Stimulated activated CD4-positive, alpha-beta T cell treated with anti-CD3 and anti-CD28 coated beads, Interleukin-1b, Interleukin-23, amount 100 ng/mL, for 24 hours (primary cell): Measurements from ENCODE around the gene CHCHD6.

Source experiments
- DNase-seq, 4 experiments: peaks; one replicate each; pipeline ENCODE4 v3.0.0-alpha.2; 2020; ENCODE audit warnings: low read depth in 4 of 4, low spot score in 1 of 4

The CHCHD6 gene

DNA sequence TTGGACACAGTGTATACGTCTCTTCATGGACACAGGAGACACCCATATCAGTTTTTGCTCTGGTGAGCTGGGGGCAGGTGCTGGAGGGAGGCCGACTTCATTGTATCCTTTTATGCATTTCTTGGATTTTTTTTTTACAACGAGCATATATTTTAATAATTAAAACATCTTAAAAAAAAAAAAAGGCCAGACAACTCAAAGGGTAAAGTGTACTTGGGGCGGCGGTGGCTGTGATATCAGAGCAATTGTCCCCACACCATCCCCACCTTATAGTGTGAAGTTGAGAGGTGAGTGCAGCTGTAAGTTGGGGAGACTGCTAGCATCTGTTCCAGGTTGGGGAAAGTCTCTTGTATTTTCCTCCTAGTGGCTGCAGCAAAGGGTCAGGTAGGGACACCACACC, 266.9 kb downstream of the CHCHD6 start:
- no peak for DNase-seq

DNA sequence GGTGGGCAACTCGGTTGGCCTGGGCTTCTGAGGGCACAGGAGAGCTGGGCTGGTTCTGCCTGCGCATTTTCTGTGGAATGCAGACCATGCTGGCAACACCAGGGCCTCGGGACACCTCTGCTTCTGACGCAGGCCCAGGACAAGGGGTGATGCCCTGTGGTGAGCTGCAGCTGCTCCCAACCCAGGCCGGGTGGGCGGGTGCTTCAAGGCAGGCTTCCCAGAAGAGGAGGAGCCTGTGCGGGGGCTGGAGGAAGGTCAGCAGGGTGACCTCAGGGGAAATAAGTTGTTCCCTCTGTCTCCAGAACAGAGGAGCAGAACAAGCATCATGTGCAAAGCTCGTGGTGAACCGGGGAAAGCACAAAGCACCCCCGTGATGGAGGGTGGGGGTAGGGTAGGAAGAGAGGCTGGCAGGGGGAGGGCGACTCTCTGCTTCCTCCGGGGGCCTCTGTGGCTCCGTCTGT, 267.9 kb downstream of the CHCHD6 start:
- no peak for DNase-seq

DNA sequence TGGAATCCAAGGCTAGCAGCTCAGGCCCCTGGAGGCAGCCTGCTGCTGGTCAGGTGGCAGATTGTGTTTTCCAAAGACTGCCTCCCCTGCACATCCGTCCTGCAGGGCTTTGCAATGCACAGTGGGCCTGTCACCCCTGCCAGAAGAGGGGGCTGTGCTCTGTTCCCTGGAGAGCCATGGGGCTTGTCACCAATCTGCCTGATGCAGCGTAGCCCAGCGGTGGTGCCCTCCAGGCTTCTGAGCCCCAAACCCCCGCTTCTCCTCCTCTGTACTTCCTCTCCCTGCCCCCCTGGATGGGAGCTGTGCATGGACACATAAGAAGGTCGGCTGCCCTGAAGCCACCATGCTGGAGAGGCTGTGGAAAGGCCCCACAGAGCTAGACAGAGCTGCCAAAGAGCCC, 268.8 kb downstream of the CHCHD6 start:
- DNase-seq = no peak

DNA sequence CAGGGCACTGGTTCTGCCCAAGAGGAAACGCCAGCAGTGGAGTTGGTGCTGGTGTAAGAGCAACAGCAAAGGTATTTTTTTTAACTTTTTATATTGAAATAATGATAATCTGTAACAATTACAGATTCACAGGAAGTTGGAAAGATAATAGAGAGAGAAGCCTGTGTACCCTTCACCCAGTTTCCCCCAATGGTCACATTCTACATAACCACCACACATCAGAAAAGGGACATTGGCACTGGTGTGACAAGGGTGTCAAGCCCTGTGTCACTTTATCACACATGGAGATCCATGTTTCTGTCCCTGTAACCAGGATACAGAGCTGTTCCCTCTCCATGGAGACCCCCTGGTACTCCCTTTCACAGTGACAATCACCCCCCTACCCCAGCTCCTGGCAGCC, 269.8 kb downstream of the CHCHD6 start:
- DNase-seq = no peak

DNA sequence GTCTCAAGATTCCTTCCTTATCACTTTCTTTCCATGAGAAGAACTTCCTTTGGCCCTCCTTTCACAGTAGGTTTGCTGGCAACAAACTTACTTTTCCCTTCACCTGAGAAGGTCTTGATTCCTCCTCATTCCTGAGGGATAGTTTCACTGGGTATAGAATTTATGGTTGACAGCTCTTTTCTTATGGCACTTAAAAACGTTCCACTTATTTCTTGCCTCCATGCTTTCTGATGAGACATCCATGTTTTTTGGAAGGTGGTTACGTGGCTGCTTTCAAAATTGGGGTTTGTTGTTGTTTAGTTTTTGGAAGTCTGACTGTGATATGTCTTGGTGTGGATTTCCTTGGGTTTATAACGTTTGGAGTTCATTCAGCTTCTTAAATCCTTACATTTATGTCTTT, 270.7 kb downstream of the CHCHD6 start:
- no peak for DNase-seq

GRCh38 chr3:126976906-126977305, 272.9 kb downstream of the CHCHD6 start:
- DNase-seq = no peak

DNA sequence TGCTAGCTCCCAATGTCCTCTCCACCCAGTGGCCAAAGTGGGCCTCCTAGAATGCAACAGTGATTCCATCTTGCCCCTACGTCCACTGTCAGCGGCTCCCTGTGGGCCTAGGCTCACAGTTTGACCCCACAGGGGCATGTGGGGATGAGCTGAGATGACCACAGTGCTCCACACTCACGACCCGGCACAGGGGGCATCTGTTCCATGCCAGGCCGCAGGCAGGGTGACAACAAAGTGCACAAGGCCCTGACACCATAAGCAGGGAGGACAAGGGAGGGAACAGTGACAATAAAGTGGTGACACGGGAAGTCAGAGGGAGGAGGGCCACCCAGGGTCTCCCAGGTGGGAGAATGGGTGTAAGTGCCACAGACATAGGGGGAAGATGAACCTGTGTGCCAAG, 273.8 kb downstream of the CHCHD6 start:
- no peak for DNase-seq

DNA sequence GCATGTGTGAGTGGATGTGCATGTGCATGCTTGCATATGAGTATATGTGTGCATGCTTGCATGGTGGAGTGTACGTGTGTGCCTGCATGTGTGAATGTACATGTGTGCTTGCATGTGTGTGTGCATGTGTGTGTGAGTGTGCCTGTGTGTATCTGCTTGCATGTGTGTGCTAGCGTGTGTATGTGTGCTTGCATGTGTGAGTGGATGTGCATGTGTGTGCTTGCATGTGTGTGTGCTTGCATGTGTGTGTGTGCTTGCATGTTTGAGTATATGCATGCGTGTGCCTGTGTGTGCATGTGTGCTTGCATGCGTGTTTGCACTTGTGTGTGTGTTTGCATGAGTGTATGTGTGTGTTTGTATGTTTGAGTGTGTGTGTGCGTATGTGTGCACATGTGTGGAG, 274.3 kb downstream of the CHCHD6 start:
- DNase-seq = no peak

DNA sequence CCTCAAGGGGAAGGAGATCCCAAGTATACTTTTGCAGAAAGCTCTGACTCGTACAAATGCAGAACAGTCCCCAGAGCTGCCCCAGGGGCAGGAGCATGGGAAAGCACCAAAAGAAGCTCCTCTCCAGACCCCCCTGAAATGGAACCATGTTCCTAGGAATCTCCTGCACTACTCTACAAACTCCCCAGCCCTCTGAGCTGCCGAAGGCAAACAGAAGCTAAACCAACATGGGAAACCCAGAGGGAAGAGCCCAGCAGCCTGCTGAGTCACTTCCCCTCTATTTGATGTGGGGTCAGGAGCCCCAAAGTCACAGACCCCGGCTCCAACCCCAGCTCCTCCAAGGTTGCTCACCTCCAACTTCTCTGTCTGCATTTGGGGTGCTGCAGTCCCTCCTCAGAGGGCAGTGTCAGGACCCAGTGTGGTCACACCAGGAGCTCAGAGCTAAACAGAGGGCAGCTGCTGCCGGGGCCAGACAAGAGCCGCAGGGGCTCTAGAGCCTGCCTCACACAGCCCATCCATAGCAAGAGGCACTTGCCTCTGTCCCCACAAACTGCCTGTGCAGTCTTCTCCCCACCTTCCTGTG, 275.1 kb downstream of the CHCHD6 start:
- no peak for DNase-seq

DNA sequence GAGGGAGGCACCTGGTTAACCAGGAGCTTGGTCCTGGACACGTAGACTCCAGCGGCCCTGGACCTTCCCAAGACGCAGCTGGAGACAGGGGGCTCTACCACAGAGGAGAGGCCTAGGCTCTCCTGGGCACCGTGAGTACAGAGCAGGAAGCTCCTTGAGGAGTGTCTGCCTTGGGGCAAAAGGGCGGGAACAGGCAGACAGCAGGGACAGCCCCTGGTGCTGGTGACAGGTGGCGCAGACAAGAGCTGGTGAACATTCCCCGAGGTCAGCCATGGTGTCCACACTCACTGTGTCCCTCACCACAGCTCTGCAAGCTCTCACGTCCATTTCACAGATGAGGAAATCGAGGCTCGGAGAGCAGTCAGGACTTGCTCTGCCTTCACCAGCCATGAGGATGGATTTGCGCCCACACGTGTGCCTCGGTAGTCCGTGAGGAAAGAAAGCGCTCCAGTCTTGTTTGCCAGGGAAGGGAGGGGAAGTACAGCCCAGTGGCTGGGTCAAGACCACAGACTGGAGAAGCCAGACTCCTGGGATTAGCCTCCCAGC, 276.3 kb downstream of the CHCHD6 start:
- no peak for DNase-seq

- peak in 3 of 4 experiments; percentile 34 to 55 (median 37) for DNase-seq
These were observed 278.1 kb downstream of the CHCHD6 start for GRCh38 chr3:126982126-126982470.

DNA sequence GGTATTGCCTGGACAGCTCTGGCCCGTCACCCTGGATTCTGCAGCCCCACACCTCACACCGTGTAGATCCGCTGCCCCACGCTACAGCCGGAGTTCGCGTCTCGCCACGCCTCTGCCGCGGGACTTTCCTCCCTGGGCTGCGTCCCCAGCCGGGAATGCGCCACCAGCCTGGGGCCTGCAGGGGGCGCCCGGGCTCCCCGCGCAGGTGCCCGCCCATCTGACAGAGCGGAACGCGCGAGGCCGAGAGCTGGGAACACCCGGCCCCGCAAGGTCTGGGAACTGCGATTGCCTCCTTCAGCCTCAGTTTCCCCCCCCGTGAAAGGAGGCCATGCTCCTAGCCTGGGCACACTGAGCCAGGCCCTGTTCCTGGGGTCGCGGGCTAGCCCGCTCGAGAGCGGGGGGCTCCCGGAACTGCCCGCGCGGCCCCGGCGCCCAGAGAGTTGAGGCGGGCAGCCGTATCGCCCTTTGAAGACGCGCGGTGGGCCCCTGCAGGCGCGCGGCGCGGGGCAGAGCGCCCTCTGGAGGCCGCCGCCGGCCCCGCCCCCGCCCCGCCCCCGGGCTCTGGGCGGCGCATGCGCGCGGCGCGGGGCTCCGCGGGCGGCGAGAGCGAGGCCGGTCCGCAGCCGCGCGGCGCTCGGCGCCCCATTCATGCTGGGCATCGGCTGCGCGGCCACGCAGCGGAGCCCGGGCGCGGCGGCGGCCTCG, 278.6 kb downstream of the CHCHD6 start, which contains the start of gene PLXNA1:
Gene PLXNA1 (plus strand): TSS at position 645 of the 705 bp plus-strand sequence. CDS start 5,479 bp downstream, outside the sequence.
- peak; percentile 61 to 77 (median 72) for DNase-seq

DNA sequence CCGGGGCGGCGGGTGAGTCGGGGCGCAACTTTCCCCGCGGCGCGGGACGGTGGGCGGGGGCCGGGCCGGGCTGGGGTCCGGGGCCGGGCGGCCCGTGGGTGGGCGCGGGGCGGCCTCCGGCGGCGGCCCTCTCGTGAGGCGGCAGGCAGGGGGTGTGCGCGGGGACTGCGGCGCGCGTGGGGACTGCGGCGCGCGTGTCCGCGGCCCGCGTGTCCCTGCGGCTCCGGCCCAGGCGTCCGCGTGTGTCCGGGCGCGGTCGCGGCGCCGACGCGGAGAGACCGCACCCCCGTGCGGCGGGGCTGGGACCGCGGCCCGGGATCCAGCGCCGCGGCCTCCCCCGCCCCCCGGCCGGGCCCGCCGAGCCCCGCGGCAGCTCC, 279.2 kb downstream of the CHCHD6 start:
- DNase-seq = no peak

GRCh38 chr3:126983653-126984390, 279.8 kb downstream of the CHCHD6 start:
- peak in 2 of 4 experiments; percentile 21 to 23 for DNase-seq

- DNase-seq = no peak
These were observed 280.5 kb downstream of the CHCHD6 start for GRCh38 chr3:126984391-126985131.

GRCh38 chr3:126985132-126985985, 281.3 kb downstream of the CHCHD6 start:
- DNase-seq = no peak

GRCh38 chr3:126986001-126986400, 282.0 kb downstream of the CHCHD6 start:
- DNase-seq = no peak

DNA sequence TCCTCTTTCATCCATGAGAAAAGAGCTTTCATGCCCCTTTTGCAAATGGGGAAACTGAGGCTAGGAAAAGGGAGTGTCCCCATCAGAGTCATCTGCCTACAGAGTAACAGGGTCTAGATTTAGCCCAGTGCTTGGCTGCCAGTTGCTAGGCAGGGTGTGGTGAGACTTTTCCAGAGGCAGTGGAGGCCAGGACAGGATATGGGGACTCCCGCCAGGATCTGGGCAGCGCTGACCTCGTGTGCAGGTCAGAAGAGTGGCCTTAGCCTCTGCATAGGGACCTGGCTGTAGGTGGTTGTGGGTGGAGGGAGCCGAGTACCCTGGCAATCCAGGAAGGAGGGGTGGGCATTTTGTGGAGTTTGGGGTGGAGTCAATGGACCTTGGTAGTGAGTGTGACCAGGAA, 283.1 kb downstream of the CHCHD6 start:
- DNase-seq = no peak

- DNase-seq = no peak
These were observed 283.6 kb downstream of the CHCHD6 start for GRCh38 chr3:126987596-126987995.

DNA sequence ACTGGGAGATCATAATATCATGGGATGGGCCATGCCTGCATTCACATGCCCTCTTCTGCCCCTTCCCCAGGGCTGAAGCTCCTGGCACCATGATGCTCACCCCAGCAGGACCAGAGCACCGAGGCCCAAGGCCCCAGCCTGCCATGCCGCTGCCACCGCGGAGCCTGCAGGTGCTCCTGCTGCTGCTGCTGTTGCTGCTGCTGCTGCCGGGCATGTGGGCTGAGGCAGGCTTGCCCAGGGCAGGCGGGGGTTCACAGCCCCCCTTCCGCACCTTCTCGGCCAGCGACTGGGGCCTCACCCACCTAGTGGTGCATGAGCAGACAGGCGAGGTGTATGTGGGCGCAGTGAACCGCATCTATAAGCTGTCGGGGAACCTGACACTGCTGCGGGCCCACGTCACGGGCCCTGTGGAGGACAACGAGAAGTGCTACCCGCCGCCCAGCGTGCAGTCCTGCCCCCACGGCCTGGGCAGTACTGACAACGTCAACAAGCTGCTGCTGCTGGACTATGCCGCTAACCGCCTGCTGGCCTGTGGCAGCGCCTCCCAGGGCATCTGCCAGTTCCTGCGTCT, 284.5 kb downstream of the CHCHD6 start:
- no peak for DNase-seq
